Measurements from ENCODE around the gene RPGRIP1L. TPM values are rescaled to one million over a fixed set of nuclear protein-coding genes. Genes with fewer than 3 reads are reported as not detected.
A peak's percentile ranks its signal among the peaks of the same experiment; 100 is the strongest.

Gene RPGRIP1L
- total and polyA plus RNA-seq, 9 of the 15 experiments (the other 6 are each of a cell fraction or from before 2014, with no cell fraction given), result 3.2 to 7.7 (median 5.8) TPM

DNA sequence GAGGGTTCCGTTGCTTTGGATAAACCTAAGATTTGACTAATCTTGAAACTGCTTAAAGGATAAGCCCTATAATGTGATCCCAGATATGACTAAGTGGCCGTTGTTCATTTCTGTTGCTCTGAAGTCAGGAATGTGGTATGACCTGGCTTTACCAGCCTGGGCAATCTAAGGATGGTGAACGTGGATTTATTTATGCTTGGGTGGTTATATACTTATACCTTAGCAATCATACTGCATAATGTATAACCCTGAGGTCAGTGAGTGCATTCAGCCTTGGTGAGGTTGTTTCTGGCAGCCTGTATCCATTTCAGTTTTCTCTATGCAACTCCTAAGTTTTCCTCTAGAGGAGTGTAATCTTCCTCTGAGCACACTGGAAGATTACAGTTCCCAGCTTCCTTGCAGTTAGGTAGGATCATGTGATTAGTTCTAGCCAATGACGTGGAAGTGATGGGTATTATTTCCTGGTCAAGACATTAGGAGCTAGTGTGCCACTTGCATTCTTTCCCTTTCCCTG is 42.2 kb upstream of the RPGRIP1L start:
- ATAC-seq (peak; percentile 73), FAIRE-seq (no peak), DNase-seq (ENCODE audit: extremely low read depth in 1 of 4, low spot score in 3 of 4) (peak; percentile 17 to 25 (median 20))
- H3K27ac ChIP-seq (ENCODE audit: extremely low read depth, low read depth, low read length), result no peak overlapping the region
- H2AFZ ChIP-seq (ENCODE audit: low read depth, low read length), result no peak overlapping the region
- in situ Hi-C loops (cut with MboI) (no loop called here), intact Hi-C loops (cut with micrococcal nuclease) (no loop called here)
- no TSS peak for BruUV-seq (replicated peaks)
- H3K4me2 ChIP-seq (ENCODE audit: insufficient read depth, low read length), result no peak overlapping the region
- H3K4me1 ChIP-seq (replicated peaks in 1 of 2; ENCODE audit: control insufficient read depth in 2 of 2, insufficient read depth in 2 of 2, low read length in 2 of 2), result no peaks in the 10 kb centered on the region
- H4K20me1 ChIP-seq (replicated peaks; ENCODE audit: control insufficient read depth, insufficient read depth, low read length), result no peaks in the 10 kb centered on the region
- H3K9ac ChIP-seq (ENCODE audit: insufficient read depth in 1 of 2, low read depth in 2 of 2, low read length in 2 of 2), result no peak overlapping the region
- CTCF ChIA-PET (ENCODE audit: low intra/inter-chr PET ratio), result no interaction called here
- H3K36me3 ChIP-seq (ENCODE audit: control insufficient read depth, insufficient read depth, low read length), result no peaks in the 10 kb centered on the region
- no peaks in the 10 kb centered on the region for H3K9me1 ChIP-seq (ENCODE audit: control insufficient read depth, insufficient read depth, low read length)
- POLR2A ChIA-PET, result interaction anchor here (0.6 kb wide), 1 partner anchor 42 kb away, joined by 3 read pairs; the partner anchor contains the start of gene FTO
- H3K79me2 ChIP-seq (ENCODE audit: control insufficient read depth, insufficient read depth, low read length), result no peaks in the 10 kb centered on the region
- 10% methylated on average over 4 of the region's 4 CpGs for WGBS (ENCODE audit: insufficient coverage, low coverage, missing lambda C conversion rate)
- no peaks in the 10 kb centered on the region for H3K27me3 ChIP-seq (ENCODE audit: control insufficient read depth in 2 of 2, insufficient read depth in 2 of 2, low read length in 2 of 2)
- H3K9me3 ChIP-seq (replicated peaks; ENCODE audit: control insufficient read depth, insufficient read depth, low read depth, low read length), result no peaks in the 10 kb centered on the region
- no peak overlapping the region for H3K4me3 ChIP-seq
- no peak for TF ChIP-seq SRSF1 (IDR thresholded peaks at IDR 0.05; ENCODE audit: low read depth, low read length)
- no peak for TF ChIP-seq DIDO1 (tag; IDR thresholded peaks at IDR 0.05; ENCODE audit: low read depth)
- TF ChIP-seq, protein P1, sequence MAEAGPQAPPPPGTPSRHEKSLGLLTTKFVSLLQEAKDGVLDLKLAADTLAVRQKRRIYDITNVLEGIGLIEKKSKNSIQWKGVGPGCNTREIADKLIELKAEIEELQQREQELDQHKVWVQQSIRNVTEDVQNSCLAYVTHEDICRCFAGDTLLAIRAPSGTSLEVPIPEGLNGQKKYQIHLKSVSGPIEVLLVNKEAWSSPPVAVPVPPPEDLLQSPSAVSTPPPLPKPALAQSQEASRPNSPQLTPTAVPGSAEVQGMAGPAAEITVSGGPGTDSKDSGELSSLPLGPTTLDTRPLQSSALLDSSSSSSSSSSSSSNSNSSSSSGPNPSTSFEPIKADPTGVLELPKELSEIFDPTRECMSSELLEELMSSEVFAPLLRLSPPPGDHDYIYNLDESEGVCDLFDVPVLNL (CRISPR knock-in tag; IDR thresholded peaks at IDR 0.05; ENCODE audit: low read depth), result no peak
- TF ChIP-seq, protein P2, sequence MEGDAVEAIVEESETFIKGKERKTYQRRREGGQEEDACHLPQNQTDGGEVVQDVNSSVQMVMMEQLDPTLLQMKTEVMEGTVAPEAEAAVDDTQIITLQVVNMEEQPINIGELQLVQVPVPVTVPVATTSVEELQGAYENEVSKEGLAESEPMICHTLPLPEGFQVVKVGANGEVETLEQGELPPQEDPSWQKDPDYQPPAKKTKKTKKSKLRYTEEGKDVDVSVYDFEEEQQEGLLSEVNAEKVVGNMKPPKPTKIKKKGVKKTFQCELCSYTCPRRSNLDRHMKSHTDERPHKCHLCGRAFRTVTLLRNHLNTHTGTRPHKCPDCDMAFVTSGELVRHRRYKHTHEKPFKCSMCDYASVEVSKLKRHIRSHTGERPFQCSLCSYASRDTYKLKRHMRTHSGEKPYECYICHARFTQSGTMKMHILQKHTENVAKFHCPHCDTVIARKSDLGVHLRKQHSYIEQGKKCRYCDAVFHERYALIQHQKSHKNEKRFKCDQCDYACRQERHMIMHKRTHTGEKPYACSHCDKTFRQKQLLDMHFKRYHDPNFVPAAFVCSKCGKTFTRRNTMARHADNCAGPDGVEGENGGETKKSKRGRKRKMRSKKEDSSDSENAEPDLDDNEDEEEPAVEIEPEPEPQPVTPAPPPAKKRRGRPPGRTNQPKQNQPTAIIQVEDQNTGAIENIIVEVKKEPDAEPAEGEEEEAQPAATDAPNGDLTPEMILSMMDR (IDR thresholded peaks at IDR 0.05 in 2 of 3, conservative IDR thresholded peaks at IDR 0.05 in 1 of 3; ENCODE audit: insufficient read depth in 2 of 3, low read depth in 1 of 3, low read length in 3 of 3), result peak in 1 of 3 experiments; percentile 11; a peak in 1 of 6 replicates
- TF ChIP-seq CCNT2 (IDR thresholded peaks at IDR 0.05; ENCODE audit: borderline replicate concordance, extremely low read depth, insufficient read length, low read depth, low read length), result no peak
- TF ChIP-seq POLR2AphosphoS5 (IDR thresholded peaks at IDR 0.05; ENCODE audit: control insufficient read depth, insufficient read depth, low read depth, low read length), result no peak
- no peak for TF ChIP-seq ZNF696 (CRISPR knock-in tag; conservative IDR thresholded peaks at IDR 0.05)
- TF ChIP-seq E2F3 (CRISPR knock-in tag; IDR thresholded peaks at IDR 0.05), result no peak
- TF ChIP-seq, protein P3, sequence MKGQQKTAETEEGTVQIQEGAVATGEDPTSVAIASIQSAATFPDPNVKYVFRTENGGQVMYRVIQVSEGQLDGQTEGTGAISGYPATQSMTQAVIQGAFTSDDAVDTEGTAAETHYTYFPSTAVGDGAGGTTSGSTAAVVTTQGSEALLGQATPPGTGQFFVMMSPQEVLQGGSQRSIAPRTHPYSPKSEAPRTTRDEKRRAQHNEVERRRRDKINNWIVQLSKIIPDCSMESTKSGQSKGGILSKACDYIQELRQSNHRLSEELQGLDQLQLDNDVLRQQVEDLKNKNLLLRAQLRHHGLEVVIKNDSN (CRISPR knock-in tag; IDR thresholded peaks at IDR 0.05), result peak; percentile 52; the same call in 1 of the 2 replicates
- no peak for TF ChIP-seq CAMTA2 (CRISPR knock-in tag; conservative IDR thresholded peaks at IDR 0.05)
- no peak for TF ChIP-seq HDAC2 (IDR thresholded peaks at IDR 0.05)
- no peak for TF ChIP-seq ZNF79 (CRISPR knock-in tag; IDR thresholded peaks at IDR 0.05; ENCODE audit: low read depth)
- TF ChIP-seq CREB1 (IDR thresholded peaks at IDR 0.05), result no peak
- no peak for TF ChIP-seq CREB1 (CRISPR knock-in tag; IDR thresholded peaks at IDR 0.05)
- no peak for TF ChIP-seq NR2F6 (CRISPR knock-in tag; IDR thresholded peaks at IDR 0.05)
- TF ChIP-seq, protein P4, sequence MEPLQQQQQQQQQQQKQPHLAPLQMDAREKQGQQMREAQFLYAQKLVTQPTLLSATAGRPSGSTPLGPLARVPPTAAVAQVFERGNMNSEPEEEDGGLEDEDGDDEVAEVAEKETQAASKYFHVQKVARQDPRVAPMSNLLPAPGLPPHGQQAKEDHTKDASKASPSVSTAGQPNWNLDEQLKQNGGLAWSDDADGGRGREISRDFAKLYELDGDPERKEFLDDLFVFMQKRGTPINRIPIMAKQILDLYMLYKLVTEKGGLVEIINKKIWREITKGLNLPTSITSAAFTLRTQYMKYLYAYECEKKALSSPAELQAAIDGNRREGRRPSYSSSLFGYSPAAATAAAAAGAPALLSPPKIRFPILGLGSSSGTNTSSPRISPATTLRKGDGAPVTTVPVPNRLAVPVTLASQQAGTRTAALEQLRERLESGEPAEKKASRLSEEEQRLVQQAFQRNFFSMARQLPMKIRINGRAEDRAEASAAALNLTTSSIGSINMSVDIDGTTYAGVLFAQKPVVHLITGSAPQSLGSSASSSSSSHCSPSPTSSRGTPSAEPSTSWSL (CRISPR knock-in tag; IDR thresholded peaks at IDR 0.05; ENCODE audit: borderline replicate concordance), result no peak
- no peak for TF ChIP-seq ZBTB1 (CRISPR knock-in tag; IDR thresholded peaks at IDR 0.05; ENCODE audit: borderline replicate concordance, low read depth)
- no peak for TF ChIP-seq EWSR1 (IDR thresholded peaks at IDR 0.05; ENCODE audit: borderline replicate concordance, low read depth, partially characterized antibody)
